IMR-90 (cell line): Measurements from ENCODE around the gene CAMTA1. TPM values are rescaled to one million over a fixed set of nuclear protein-coding genes. Genes with fewer than 3 reads are reported as not detected.

Experiments
- ATAC-seq: fragments of 200-7000 bp; cut with Tn5 transposase; 2 replicates; pipeline ENCODE4 v1.9.1; 2020; ENCODE audit warnings: low read depth, mild to moderate bottlenecking, moderate library complexity
- BruUV-seq: library from RNA; stranded (reverse); fragments of 400-500 nt; replicated peaks from 2 replicates; lab custom pipeline; 2021; lab: Mats Ljungman, UMichigan
- CTCF ChIA-PET: fragments of 300-600 bp; formaldehyde crosslinking; extraction: SDS; loops from one replicate; lab custom pipeline; 2021; ENCODE audit warnings: antibody characterized with exemption; lab: Yijun Ruan, JAX
- POLR2A ChIA-PET: fragments of 300-600 bp; sonication (Branson Sonifier 250); formaldehyde crosslinking; loops from one replicate; lab custom pipeline; 2022; ENCODE audit warnings: antibody characterized with exemption; ENCODE audit not compliant: unreplicated experiment; lab: Charles Lee
- DNase-seq: peaks from one replicate; pipeline ENCODE4 v3.0.0; 2013
- H2AFZ ChIP-seq: replicated peaks from 2 replicates; pipeline ENCODE3; 2013; ENCODE audit warnings: low read length, mild to moderate bottlenecking; ENCODE audit not compliant: poor library complexity
- H2AK5ac ChIP-seq: 2 replicates; pipeline ENCODE4 v1.6.1; 2013; ENCODE audit warnings: low read depth, low read length, inconsistent platforms
- H2AK9ac ChIP-seq: replicated peaks from 2 replicates; pipeline ENCODE3; 2013; ENCODE audit warnings: mild to moderate bottlenecking, low read depth, low read length, moderate library complexity; ENCODE audit not compliant: poor library complexity
- H2BK120ac ChIP-seq: 2 replicates; pipeline ENCODE4 v1.6.1; 2013; ENCODE audit warnings: low read depth, low read length, inconsistent platforms
- H2BK15ac ChIP-seq: 3 replicates; pipeline ENCODE4 v1.6.1; 2013; ENCODE audit warnings: low read depth, low read length, inconsistent platforms
- H2BK20ac ChIP-seq: 2 replicates; pipeline ENCODE4 v1.6.1; 2013; ENCODE audit warnings: low read depth, mild to moderate bottlenecking, inconsistent platforms, low read length, moderate library complexity
- H2BK5ac ChIP-seq: 2 replicates; pipeline ENCODE4 v1.6.1; 2013; ENCODE audit warnings: mild to moderate bottlenecking, low read depth, low read length, inconsistent platforms; ENCODE audit not compliant: poor library complexity, severe bottlenecking
- H3K14ac ChIP-seq: replicated peaks from 2 replicates; pipeline ENCODE4 v1.6.1; 2013; ENCODE audit warnings: low read depth, low read length, inconsistent platforms
- H3K18ac ChIP-seq: 2 replicates; pipeline ENCODE4 v1.6.1; 2013; ENCODE audit warnings: low read depth, low read length, control low read depth
- H3K23ac ChIP-seq: 2 replicates; pipeline ENCODE4 v1.6.1; 2013; ENCODE audit warnings: low read depth, low read length, inconsistent platforms
- H3K27ac ChIP-seq: 2 replicates; pipeline ENCODE4 v1.5.1; 2013; ENCODE audit warnings: mild to moderate bottlenecking, control low read depth, low read length; ENCODE audit not compliant: insufficient read depth
- H3K27me3 ChIP-seq: 2 replicates; pipeline ENCODE4 v1.6.1; 2013; ENCODE audit warnings: low read length; ENCODE audit not compliant: control insufficient read depth, insufficient read depth
- H3K36me3 ChIP-seq: 2 replicates; pipeline ENCODE4 v1.6.1; 2013; ENCODE audit warnings: low read length, mixed read lengths; ENCODE audit not compliant: control insufficient read depth, insufficient read depth
- H3K4ac ChIP-seq: 2 replicates; pipeline ENCODE4 v1.6.1; 2013; ENCODE audit warnings: low read depth, low read length, inconsistent platforms
- H3K4me1 ChIP-seq: 2 replicates; pipeline ENCODE4 v1.6.1; 2013; ENCODE audit warnings: low read length, mixed read lengths; ENCODE audit not compliant: control insufficient read depth, insufficient read depth
- H3K4me2 ChIP-seq: 2 replicates; pipeline ENCODE4 v1.6.1; 2013; ENCODE audit warnings: low read depth, mild to moderate bottlenecking, control low read depth, low read length, moderate library complexity
- H3K4me3 ChIP-seq: 2 replicates; pipeline ENCODE4 v1.5.1; 2013; ENCODE audit warnings: low read depth, mild to moderate bottlenecking, control low read depth, low read length, moderate library complexity; ENCODE audit not compliant: insufficient read depth
- H3K56ac ChIP-seq: 2 replicates; pipeline ENCODE4 v1.6.1; 2013; ENCODE audit warnings: low read length, inconsistent platforms; ENCODE audit not compliant: insufficient read depth; ENCODE audit errors: extremely low read depth
- H3K79me1 ChIP-seq, 2 experiments: 2 replicates each; pipeline ENCODE4 v1.6.1; 2013; ENCODE audit warnings: low read length in 2 of 2, inconsistent platforms in 1 of 2, low read depth in 1 of 2
- H3K9ac ChIP-seq: 2 replicates; pipeline ENCODE4 v1.6.1; 2013; ENCODE audit warnings: low read depth, low read length, control low read depth
- H3K9me1 ChIP-seq: 2 replicates; pipeline ENCODE4 v1.6.1; 2013; ENCODE audit warnings: low read length, inconsistent platforms; ENCODE audit not compliant: insufficient read depth
- H3K9me3 ChIP-seq: 2 replicates; pipeline ENCODE4 v1.6.1; 2013; ENCODE audit warnings: low read length; ENCODE audit not compliant: control insufficient read depth, insufficient read depth
- H4K20me1 ChIP-seq: 2 replicates; pipeline ENCODE4 v1.6.1; 2013; ENCODE audit warnings: low read length, inconsistent platforms; ENCODE audit not compliant: insufficient read depth
- H4K5ac ChIP-seq: 2 replicates; pipeline ENCODE4 v1.6.1; 2013; ENCODE audit warnings: mild to moderate bottlenecking, low read depth, low read length, control low read depth
- H4K8ac ChIP-seq, 2 experiments: 2 replicates each; pipeline ENCODE4 v1.6.1; 2013; ENCODE audit warnings: low read depth in 2 of 2, low read length in 2 of 2, control low read depth in 1 of 2, inconsistent platforms in 1 of 2
- H4K91ac ChIP-seq: 2 replicates; pipeline ENCODE4 v1.6.1; 2013; ENCODE audit warnings: low read depth, low read length, inconsistent platforms; ENCODE audit not compliant: insufficient read depth
- CHD1 ChIP-seq: IDR thresholded peaks from 2 replicates; pipeline ENCODE4 v1.6.1; 2012; ENCODE audit warnings: low read depth, low read length, improper control_type of control experiment
- WGBS, 2 experiments: methylation state at CpG; one replicate each; pipeline versions ENCODE4 v1.1.5 to v1.1.7; 2013; ENCODE audit warnings: missing lambda C conversion rate in 2 of 2; ENCODE audit not compliant: insufficient read length in 1 of 2; ENCODE audit errors: extremely low coverage in 2 of 2; 5-methylcytosine and 5-hydroxymethylcytosine counted together
- dilution Hi-C: fragments of 300-500 bp; cut with HindIII; formaldehyde crosslinking; loops from one replicate; pipeline ENCODE4 v1.14.3; 2018; ENCODE audit warnings: low sequenced_read_pairs; ENCODE audit not compliant: unreplicated experiment
- in situ Hi-C: fragments of 300-500 bp; cut with MboI; formaldehyde crosslinking; loops from 3 replicates; pipeline ENCODE4 v1.14.3; 2019; ENCODE audit warnings: low sequenced_read_pairs, inconsistent platforms, mixed read lengths
- intact Hi-C: fragments of 100-400 bp; cut with micrococcal nuclease; formaldehyde crosslinking; loops from 2 replicates; pipeline ENCODE4 v1.10.0; 2022
- polyA plus RNA-seq, 3 experiments: library from polyadenylated mRNA; depleted of rRNA; stranded (reverse); fragments of >200 nt; gene quantifications; 2 replicates each; pipeline ENCODE4 v1.2.3, GENCODE V29; 2012; ENCODE audit warnings: low replicate concordance in 1 of 3
- total RNA-seq: library from RNA; depleted of rRNA; stranded (reverse); fragments of >200 nt; gene quantifications from 2 replicates; pipeline ENCODE4 v1.2.3, GENCODE V29; 2012

The CAMTA1 gene
- total and polyA plus RNA-seq, 2 of the 4 experiments (the other 2 are of a cell fraction): 35.5 to 74.3 TPM

DNA sequence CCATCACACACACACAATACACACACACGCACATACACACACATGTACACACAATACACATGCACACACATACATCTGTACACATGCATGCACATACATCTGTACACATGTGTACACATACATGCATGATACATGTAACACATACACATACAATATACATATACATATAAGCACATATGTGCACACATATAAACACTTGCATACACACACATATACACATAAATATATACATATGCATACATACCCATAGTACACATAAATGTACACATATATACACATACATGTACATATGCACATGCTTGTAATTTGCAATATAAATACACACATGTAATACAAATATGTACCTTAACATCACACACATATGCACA lies 703.2 kb downstream of the CAMTA1 start:
- Histone ChIP-seq H3K9ac (no peak overlapping the region), H4K91ac (no peak overlapping the region), H2BK20ac (no peak overlapping the region), H2AK5ac (no peak overlapping the region), H3K14ac (no peak overlapping the region), H3K18ac (no peak overlapping the region), H3K36me3 (no peaks in the 10 kb centered on the region), H3K9me3 (no peaks in the 10 kb centered on the region), H3K4me2 (no peak overlapping the region), H3K4me1 (peaks cover 9% of the 10 kb centered on the region), H2AK9ac (no peak overlapping the region), H3K4ac (no peak overlapping the region), H4K20me1 (no peaks in the 10 kb centered on the region), H2BK120ac (no peak overlapping the region), H2AFZ (no peak overlapping the region), H3K27me3 (no peaks in the 10 kb centered on the region), H3K9me1 (peaks cover 5% of the 10 kb centered on the region), H3K79me1 (no peaks in the 10 kb centered on the region), H4K8ac (no peak overlapping the region), H2BK5ac (no peak overlapping the region), H3K23ac (no peak overlapping the region), H3K56ac (no peak overlapping the region), H4K5ac (no peak overlapping the region), H2BK15ac (no peak overlapping the region), H3K27ac (no peak overlapping the region), H3K4me3 (no peak overlapping the region)
- POLR2A ChIA-PET: no interaction called here
- in situ Hi-C loops (no loop called here), dilution Hi-C loops (no loop called here), intact Hi-C loops (no loop called here)
- no peak for TF ChIP-seq CHD1
- DNase-seq: no peak
- no TSS peak for BruUV-seq
- CTCF ChIA-PET: no interaction called here
- no peak for ATAC-seq
- WGBS, 2 experiments: 71% methylated on average over 1 of the region's 1 CpG; no CpG with 5 or more reads in 1 of the 2 experiments
